ENCODE results near the gene NISCH. TPM values are rescaled to one million over a fixed set of nuclear protein-coding genes. Genes with fewer than 3 reads are reported as not detected.

NISCH gene
- total and polyA plus RNA-seq, 2 experiments from 2014 or later, result 18.4 to 76.4 TPM

GRCh38 chr3:52429031-52429430, 26.4 kb upstream of the NISCH start:
- Histone ChIP-seq H4K20me1 (replicated peaks; ENCODE audit: insufficient read depth) (no peaks in the 10 kb centered on the region), H3K79me2 (replicated peaks; ENCODE audit: insufficient read depth) (no peaks in the 10 kb centered on the region), H3K4me1 (ENCODE audit: insufficient read depth) (no peaks in the 10 kb centered on the region), H3K27ac (ENCODE audit: low read depth) (no peak overlapping the region), H3K4me3 (no peak overlapping the region), H2AFZ (peak overlapping the region; percentile 60; the same call in 1 of the 2 replicates), H3K4me2 (no peak overlapping the region), H3F3A (replicated peaks; ENCODE audit: low read depth) (no peaks in the 10 kb centered on the region), H3K9me2 (ENCODE audit: insufficient read depth) (no peaks in the 10 kb centered on the region), H3K36me3 (ENCODE audit: insufficient read depth) (no peaks in the 10 kb centered on the region), H3K27me3 (ENCODE audit: insufficient read depth) (no peaks in the 10 kb centered on the region)
- TF ChIP-seq ETS1 (IDR thresholded peaks at IDR 0.05), result no peak
- TF ChIP-seq JUNB (IDR thresholded peaks at IDR 0.05; ENCODE audit: unreplicated experiment), result no peak
- TF ChIP-seq EZH2 (IDR thresholded peaks at IDR 0.05; ENCODE audit: low read depth, unreplicated experiment), result no peak
- no peak for TF ChIP-seq REST (IDR thresholded peaks at IDR 0.05; ENCODE audit: unreplicated experiment)
- no peak for TF ChIP-seq EZH2phosphoT487 (IDR thresholded peaks at IDR 0.05; ENCODE audit: unreplicated experiment)
- no peak for TF ChIP-seq ZNF114 (CRISPR knock-in tag; IDR thresholded peaks at IDR 0.05)
- no peak for TF ChIP-seq NANOG (IDR thresholded peaks at IDR 0.05; ENCODE audit: borderline replicate concordance)
- no peak for TF ChIP-seq ZNF462 (CRISPR knock-in tag; IDR thresholded peaks at IDR 0.05)
- TF ChIP-seq ZNF331 (CRISPR knock-in tag; IDR thresholded peaks at IDR 0.05; ENCODE audit: low read depth), result no peak
- no peak for TF ChIP-seq CTCF (conservative IDR thresholded peaks at IDR 0.05; ENCODE audit: low read depth in 2 of 2)
- no peak for TF ChIP-seq CREB1 (CRISPR knock-in tag; IDR thresholded peaks at IDR 0.05; ENCODE audit: low read depth)
- TF ChIP-seq POLR2AphosphoS5 (IDR thresholded peaks at IDR 0.05; ENCODE audit: low read depth), result no peak
- TF ChIP-seq STAT1 (IDR thresholded peaks at IDR 0.05; ENCODE audit: unreplicated experiment), result no peak
- no peaks in the 10 kb centered on the region for H3K36me3 Mint-ChIP-seq (ENCODE audit: low read depth)
- H3K27ac Mint-ChIP-seq, result no peak overlapping the region
- peaks cover 3% of the 10 kb centered on the region for H3K27me3 Mint-ChIP-seq (ENCODE audit: insufficient read depth, low read depth, poor library complexity)
- ATAC-seq, result no peak
- no peak overlapping the region for H3K4me3 Mint-ChIP-seq
- no peak for DNase-seq (ENCODE audit: low spot score)
- H3K9me3 Mint-ChIP-seq, result no peaks in the 10 kb centered on the region
- H3K4me1 Mint-ChIP-seq, result peaks cover 6% of the 10 kb centered on the region

All from GM23338 (cell line).